Endothelial cell of umbilical vein (primary cell): ENCODE results near the gene RTF2. TPM values are rescaled to one million over a fixed set of nuclear protein-coding genes. Genes with fewer than 3 reads are reported as not detected.

Experiments
- BruUV-seq: library from RNA; stranded (reverse); fragments of 400-500 nt; replicated peaks from 2 replicates; lab custom pipeline; 2021; lab: Mats Ljungman, UMichigan
- CTCF ChIA-PET: fragments of 300-600, 350-600 bp; sonication (Branson Sonifier 250); formaldehyde crosslinking; loops from one replicate; lab custom pipeline; 2021; ENCODE audit warnings: antibody characterized with exemption, inconsistent platforms; lab: Charles Lee
- POLR2A ChIA-PET: fragments of 300-600, 350-600 bp; sonication (Branson Sonifier 250); formaldehyde crosslinking; loops from one replicate; lab custom pipeline; 2021; ENCODE audit warnings: antibody characterized with exemption, inconsistent platforms; lab: Charles Lee
- DNase-seq: peaks from one replicate; pipeline ENCODE4 v3.0.0-alpha.2; 2011; ENCODE audit warnings: low read depth, low spot score
- FAIRE-seq: peaks from 2 replicates; lab custom pipeline; 2011; peaks lifted over from hg19 to GRCh38; lab: Jason Lieb, UNC
- H2AFZ ChIP-seq: 2 replicates; pipeline ENCODE4 v1.6.0; 2012; ENCODE audit warnings: low read depth, low read length, control low read depth, inconsistent platforms
- H3K27ac ChIP-seq: 2 replicates; pipeline ENCODE4 v1.5.1; 2011; ENCODE audit warnings: low read depth, mild to moderate bottlenecking, control low read depth, low read length, moderate library complexity; ENCODE audit not compliant: insufficient read depth
- H3K27me3 ChIP-seq, 2 experiments: 2 replicates each; pipeline versions ENCODE4 v1.6.0 to v1.6.1; 2011; ENCODE audit warnings: low read length in 2 of 2, mixed read lengths in 1 of 2; ENCODE audit not compliant: control insufficient read depth in 2 of 2, insufficient read depth in 2 of 2
- H3K36me3 ChIP-seq, 2 experiments: 2 replicates in 1 of 2; 3 replicates in 1 of 2; pipeline ENCODE4 v1.5.1; 2011; ENCODE audit warnings: low read length in 2 of 2, mild to moderate bottlenecking in 1 of 2, moderate library complexity in 1 of 2; ENCODE audit not compliant: control insufficient read depth in 2 of 2, insufficient read depth in 2 of 2; ENCODE audit errors: extremely low read depth in 1 of 2
- H3K4me1 ChIP-seq: 3 replicates; pipeline ENCODE4 v1.5.1; 2011; ENCODE audit warnings: mild to moderate bottlenecking, low read length; ENCODE audit not compliant: control insufficient read depth, insufficient read depth; ENCODE audit errors: extremely low read depth
- H3K4me2 ChIP-seq: 2 replicates; pipeline ENCODE4 v1.6.1; 2011; ENCODE audit warnings: low read length, control low read depth, mixed read lengths; ENCODE audit not compliant: insufficient read depth
- H3K4me3 ChIP-seq, 3 experiments: fragments of 200-600 bp in 1 of 3; sonication (generic), shearing (Covaris generic) in 1 of 3; replicated peaks in 1 of 3; 2 replicates each; pipeline ENCODE4 v1.5.1; 2011 to 2016; ENCODE audit warnings: control low read depth in 3 of 3, low read length in 3 of 3, mild to moderate bottlenecking in 2 of 3, inconsistent platforms in 1 of 3, low read depth in 1 of 3, moderate library complexity in 1 of 3; ENCODE audit not compliant: insufficient read depth in 1 of 3
- H3K79me2 ChIP-seq: 2 replicates; pipeline ENCODE4 v1.6.0; 2012; ENCODE audit warnings: low read length, inconsistent platforms; ENCODE audit not compliant: control insufficient read depth, insufficient read depth
- H3K9ac ChIP-seq: replicated peaks from 2 replicates; pipeline ENCODE3; 2011; ENCODE audit warnings: low read length, control low read depth; ENCODE audit not compliant: insufficient read depth; ENCODE audit errors: extremely low read depth
- H3K9me1 ChIP-seq: replicated peaks from 3 replicates; pipeline ENCODE4 v1.6.0; 2011; ENCODE audit warnings: mild to moderate bottlenecking, low read length; ENCODE audit not compliant: control insufficient read depth, insufficient read depth; ENCODE audit errors: extremely low read depth
- H3K9me3 ChIP-seq: replicated peaks from 2 replicates; pipeline ENCODE4 v1.5.1; 2012; ENCODE audit warnings: low read length, inconsistent platforms; ENCODE audit not compliant: control insufficient read depth, insufficient read depth
- H4K20me1 ChIP-seq: replicated peaks from 2 replicates; pipeline ENCODE3; 2011; ENCODE audit warnings: mild to moderate bottlenecking, low read length; ENCODE audit not compliant: control insufficient read depth, insufficient read depth; ENCODE audit errors: extremely low read depth
- EZH2 ChIP-seq: IDR thresholded peaks from 2 replicates; pipeline ENCODE4 v1.6.1; 2012; ENCODE audit warnings: borderline replicate concordance, low read depth, mild to moderate bottlenecking, moderate library complexity, low read length, inconsistent platforms; ENCODE audit not compliant: severe bottlenecking
- FOS ChIP-seq: IDR thresholded peaks from 2 replicates; pipeline ENCODE4 v1.6.1; 2011; ENCODE audit warnings: mild to moderate bottlenecking, low read length, moderate library complexity, borderline replicate concordance; ENCODE audit not compliant: insufficient read depth
- GATA2 ChIP-seq: IDR thresholded peaks from 2 replicates; pipeline ENCODE4 v1.7.0; 2011; ENCODE audit warnings: low read depth, mild to moderate bottlenecking, moderate library complexity, mixed read lengths, low read length; ENCODE audit not compliant: insufficient read length, insufficient read depth
- MYC ChIP-seq: IDR thresholded peaks from one replicate; pipeline ENCODE4 v1.6.1; 2011; ENCODE audit warnings: mild to moderate bottlenecking, low read depth, low read length
- POLR2A ChIP-seq: IDR thresholded peaks from 2 replicates; pipeline ENCODE4 v1.6.1; 2012; ENCODE audit warnings: low read depth, mild to moderate bottlenecking, control low read depth, low read length
- POLR2AphosphoS5 ChIP-seq: IDR thresholded peaks from 2 replicates; pipeline ENCODE4 v1.6.1; 2012; ENCODE audit warnings: low read depth, mild to moderate bottlenecking, control low read depth, low read length, moderate library complexity; ENCODE audit not compliant: insufficient read depth
- dilution Hi-C: fragments of 300-500 bp; cut with MboI; formaldehyde crosslinking; loops from one replicate; pipeline ENCODE4 v1.15.0; 2019; ENCODE audit warnings: low sequenced_read_pairs; ENCODE audit not compliant: extremely low pct_ligation_motif_present
- intact Hi-C: fragments of 100-400 bp; cut with micrococcal nuclease; formaldehyde crosslinking; loops from one replicate; pipeline ENCODE4 v1.10.0; 2022
- polyA plus RNA-seq, 4 experiments: library from polyadenylated mRNA; depleted of rRNA in 3 of 4; stranded (reverse) in 3 of 4; unstranded in 1 of 4; fragments of >200 nt; gene quantifications; 2 replicates each; pipeline versions ENCODE4 v1.2.1 to v1.2.3, GENCODE V29; 2011 to 2012; ENCODE audit warnings: missing spikeins in 1 of 4
- total RNA-seq: library from RNA; stranded (reverse); gene quantifications from 2 replicates; pipeline ENCODE4 v1.2.3, GENCODE V29; 2021
- TF ChIP-seq, protein P1 (sequence below), 2 donors: IDR thresholded peaks; 1 replicate in 1 of 2; 2 replicates in 1 of 2; pipeline ENCODE4 v1.5.1; 2011; ENCODE audit warnings: low read length in 2 of 2, mild to moderate bottlenecking in 2 of 2, moderate library complexity in 2 of 2, control low read depth in 1 of 2, inconsistent platforms in 1 of 2, low read depth in 1 of 2; ENCODE audit not compliant: insufficient read depth in 1 of 2; ENCODE audit errors: extremely low read depth in 1 of 2
- TF ChIP-seq, protein P2 (sequence below): IDR thresholded peaks from 2 replicates; pipeline ENCODE4 v1.6.1; 2011; ENCODE audit not compliant: insufficient read depth, insufficient read length

RTF2 gene
- total and polyA plus RNA-seq, 2 donors (not counting 3 experiments of a cell fraction or from before 2014, with no cell fraction given), result 68.8 to 84.7 TPM

DNA sequence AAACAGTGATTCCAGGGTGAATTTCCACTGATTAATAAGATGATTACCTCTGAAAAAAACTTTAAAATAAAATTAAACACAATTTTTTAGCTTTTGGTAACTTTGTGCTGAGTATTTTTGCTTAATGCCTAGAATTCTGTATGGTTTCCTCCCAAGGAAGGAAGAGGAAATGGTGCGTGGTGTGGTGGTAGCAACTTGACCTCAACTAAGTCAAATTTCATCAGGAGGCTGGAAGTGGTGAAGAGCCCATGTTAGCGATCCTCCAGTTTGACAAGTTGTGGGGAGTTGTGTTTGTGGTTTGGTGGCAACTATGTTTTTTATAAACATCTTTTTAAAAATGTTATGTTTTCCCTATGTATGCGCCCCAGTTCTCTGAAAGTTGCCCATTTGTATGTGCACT lies 5.0 kb upstream of the RTF2 start:
- H3K4me3 ChIP-seq, result no peak overlapping the region
- H3K36me3 ChIP-seq, result no peaks in the 10 kb centered on the region
- no peaks in the 10 kb centered on the region for H3K9me1 ChIP-seq
- no peak overlapping the region for H3K4me2 ChIP-seq
- no peaks in the 10 kb centered on the region for H4K20me1 ChIP-seq
- TF ChIP-seq POLR2AphosphoS5, result no peak
- TF ChIP-seq, protein P1, sequence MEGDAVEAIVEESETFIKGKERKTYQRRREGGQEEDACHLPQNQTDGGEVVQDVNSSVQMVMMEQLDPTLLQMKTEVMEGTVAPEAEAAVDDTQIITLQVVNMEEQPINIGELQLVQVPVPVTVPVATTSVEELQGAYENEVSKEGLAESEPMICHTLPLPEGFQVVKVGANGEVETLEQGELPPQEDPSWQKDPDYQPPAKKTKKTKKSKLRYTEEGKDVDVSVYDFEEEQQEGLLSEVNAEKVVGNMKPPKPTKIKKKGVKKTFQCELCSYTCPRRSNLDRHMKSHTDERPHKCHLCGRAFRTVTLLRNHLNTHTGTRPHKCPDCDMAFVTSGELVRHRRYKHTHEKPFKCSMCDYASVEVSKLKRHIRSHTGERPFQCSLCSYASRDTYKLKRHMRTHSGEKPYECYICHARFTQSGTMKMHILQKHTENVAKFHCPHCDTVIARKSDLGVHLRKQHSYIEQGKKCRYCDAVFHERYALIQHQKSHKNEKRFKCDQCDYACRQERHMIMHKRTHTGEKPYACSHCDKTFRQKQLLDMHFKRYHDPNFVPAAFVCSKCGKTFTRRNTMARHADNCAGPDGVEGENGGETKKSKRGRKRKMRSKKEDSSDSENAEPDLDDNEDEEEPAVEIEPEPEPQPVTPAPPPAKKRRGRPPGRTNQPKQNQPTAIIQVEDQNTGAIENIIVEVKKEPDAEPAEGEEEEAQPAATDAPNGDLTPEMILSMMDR (IDR thresholded peaks at IDR 0.05; ENCODE audit: extremely low read depth in 1 of 2, insufficient read depth in 1 of 2, low read depth in 1 of 2, low read length in 2 of 2), result no peak
- no peak for TF ChIP-seq POLR2A
- TF ChIP-seq, protein P2, sequence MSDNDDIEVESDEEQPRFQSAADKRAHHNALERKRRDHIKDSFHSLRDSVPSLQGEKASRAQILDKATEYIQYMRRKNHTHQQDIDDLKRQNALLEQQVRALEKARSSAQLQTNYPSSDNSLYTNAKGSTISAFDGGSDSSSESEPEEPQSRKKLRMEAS, result no peak
- TF ChIP-seq MYC, result no peak
- TF ChIP-seq FOS, result no peak
- DNase-seq (no peak), FAIRE-seq (no peak)
- H2AFZ ChIP-seq, result no peak overlapping the region
- no peak overlapping the region for H3K9ac ChIP-seq
- no peaks in the 10 kb centered on the region for H3K4me1 ChIP-seq
- ChIA-PET POLR2A (no interaction called here), CTCF (interaction anchor here (1.6 to 1.9 kb wide), 2 partner anchors 9 to 65 kb away, joined by 6 read pairs; no protein-coding TSS in a partner anchor)
- intact Hi-C loops, result no loop called here
- dilution Hi-C loops, result no loop called here
- H3K79me2 ChIP-seq, result no peaks in the 10 kb centered on the region
- H3K9me3 ChIP-seq, result no peaks in the 10 kb centered on the region
- BruUV-seq, result no TSS peak
- H3K27ac ChIP-seq, result no peak overlapping the region
- peaks cover 2 to 21% of the 10 kb centered on the region in 2 experiments for H3K27me3 ChIP-seq

DNA sequence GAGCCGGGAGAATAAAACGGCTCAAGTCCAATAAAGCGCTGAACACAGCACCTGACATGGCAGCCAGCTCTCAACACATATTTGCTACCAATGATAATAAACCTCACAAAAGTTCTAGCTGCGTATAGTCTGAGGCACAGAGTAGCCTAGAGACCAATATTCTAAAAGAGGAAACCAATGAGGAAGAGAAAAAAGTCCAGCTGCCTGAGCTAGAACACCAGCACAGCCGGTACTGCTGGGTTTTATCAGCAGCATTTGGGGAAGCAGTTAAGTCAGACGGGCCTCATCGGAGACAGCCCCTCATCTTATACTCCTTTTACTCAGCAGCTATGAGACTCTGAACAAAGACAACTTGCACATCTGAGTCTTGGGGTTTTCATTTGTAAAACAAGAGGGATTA lies 2.4 kb upstream of the RTF2 start:
- no peak overlapping the region for H3K9ac ChIP-seq
- no peak for TF ChIP-seq EZH2
- no peak for TF ChIP-seq MYC
- TF ChIP-seq GATA2, result no peak
- TF ChIP-seq, protein P1 (IDR thresholded peaks at IDR 0.05; ENCODE audit: extremely low read depth in 1 of 2, insufficient read depth in 1 of 2, low read depth in 1 of 2, low read length in 2 of 2), result no peak
- no peak for TF ChIP-seq POLR2A
- TF ChIP-seq POLR2AphosphoS5, result no peak
- TF ChIP-seq FOS, result no peak
- H3K9me1 ChIP-seq, result no peaks in the 10 kb centered on the region
- ChIA-PET CTCF (no interaction called here), POLR2A (no interaction called here)
- no peaks in the 10 kb centered on the region for H3K36me3 ChIP-seq
- no TSS peak for BruUV-seq
- DNase-seq (no peak), FAIRE-seq (no peak)
- no peak overlapping the region for H3K4me3 ChIP-seq
- H3K9me3 ChIP-seq, result no peaks in the 10 kb centered on the region
- no peak overlapping the region for H2AFZ ChIP-seq
- H3K27me3 ChIP-seq, result peaks cover 0 to 14% of the 10 kb centered on the region in 2 experiments
- peaks cover 24% of the 10 kb centered on the region for H3K79me2 ChIP-seq
- no peak overlapping the region for H3K4me2 ChIP-seq
- intact Hi-C loops (no loop called here), dilution Hi-C loops (no loop called here)
- H4K20me1 ChIP-seq, result no peaks in the 10 kb centered on the region
- no peak overlapping the region for H3K27ac ChIP-seq
- peaks cover 7% of the 10 kb centered on the region for H3K4me1 ChIP-seq
